CD4-positive, CD25-positive, alpha-beta regulatory T cell (primary cell): ENCODE data around the gene AK1. TPM values are rescaled to one million over a fixed set of nuclear protein-coding genes. Genes with fewer than 3 reads are reported as not detected.

Experiments
- ATAC-seq, 2 donors: fragments of 150-1000 bp; cut with Tn5 transposase; one replicate each; pipeline ENCODE4 v1.10.0; 2021; ENCODE audit warnings: low read depth in 2 of 2, moderate number of reproducible peaks in 2 of 2, moderate library complexity in 1 of 2
- DNase-seq, 3 donors: peaks; one replicate each; pipeline versions ENCODE4 v3.0.0 to v3.0.0-alpha.2; 2012 to 2022; ENCODE audit warnings: mixed read lengths in 1 of 3
- H3K27ac ChIP-seq: one replicate; pipeline ENCODE4 v1.7.0; 2013; ENCODE audit warnings: mild to moderate bottlenecking, low read length; ENCODE audit not compliant: insufficient read depth, poor library complexity, severe bottlenecking
- H3K27me3 ChIP-seq: one replicate; pipeline ENCODE4 v1.7.0; 2013; ENCODE audit warnings: low read length; ENCODE audit not compliant: control insufficient read depth, insufficient read depth
- H3K36me3 ChIP-seq: one replicate; pipeline ENCODE4 v1.7.0; 2013; ENCODE audit warnings: mild to moderate bottlenecking, low read length, moderate library complexity; ENCODE audit not compliant: control insufficient read depth, insufficient read depth
- H3K4me1 ChIP-seq: 2 replicates; pipeline ENCODE4 v1.7.0; 2013; ENCODE audit warnings: mild to moderate bottlenecking, low read length; ENCODE audit not compliant: insufficient read depth, control insufficient read depth, poor library complexity, severe bottlenecking
- H3K4me3 ChIP-seq: one replicate; pipeline ENCODE4 v1.7.0; 2013; ENCODE audit warnings: low read depth, mild to moderate bottlenecking, low read length, moderate library complexity
- H3K9me3 ChIP-seq, 2 experiments: 1 replicate in 1 of 2; 2 replicates in 1 of 2; pipeline ENCODE4 v1.7.0; 2013; ENCODE audit warnings: low read length in 2 of 2, mild to moderate bottlenecking in 1 of 2, moderate library complexity in 1 of 2; ENCODE audit not compliant: control insufficient read depth in 2 of 2
- H3K27ac Mint-ChIP-seq, 3 donors: one replicate each; pipeline ENCODE4 v1.8.0; 2020 to 2022; ENCODE audit warnings: mild to moderate bottlenecking in 3 of 3, mixed read lengths in 3 of 3, moderate library complexity in 2 of 3
- H3K27me3 Mint-ChIP-seq: one replicate; pipeline ENCODE4 v1.8.0; 2022; ENCODE audit warnings: mild to moderate bottlenecking, mixed read lengths
- H3K36me3 Mint-ChIP-seq: one replicate; pipeline ENCODE4 v1.8.0; 2020; ENCODE audit warnings: mixed read lengths
- H3K4me1 Mint-ChIP-seq, 4 donors: one replicate each; pipeline ENCODE4 v1.8.0; 2020 to 2022; ENCODE audit warnings: mixed read lengths in 4 of 4, mild to moderate bottlenecking in 1 of 4
- H3K4me3 Mint-ChIP-seq, 4 donors: one replicate each; pipeline ENCODE4 v1.8.0; 2020 to 2022; ENCODE audit warnings: mild to moderate bottlenecking in 4 of 4, mixed read lengths in 4 of 4, moderate library complexity in 3 of 4
- H3K9me3 Mint-ChIP-seq, 7 donors: one replicate each; pipeline ENCODE4 v1.8.0; 2020 to 2022; ENCODE audit warnings: mixed read lengths in 7 of 7, mild to moderate bottlenecking in 3 of 7, moderate library complexity in 2 of 7
- polyA plus RNA-seq, 4 donors: library from polyadenylated mRNA; unstranded; fragments of 300-500 nt; fragmentation: Illumina TruSeq; gene quantifications; one replicate each; pipeline ENCODE4 v1.2.3, GENCODE V29; 2021
- total RNA-seq: library from RNA; stranded (reverse); gene quantifications from one replicate; pipeline ENCODE4 v1.2.3, GENCODE V29; 2022

Gene AK1
- total and polyA plus RNA-seq, 5 donors from 2014 or later = 0.08 to 84.7 (median 0.29) TPM

GRCh38 chr9:127869310-127870152 lies 7.9 kb downstream of the AK1 start:
- no peak overlapping the region for H3K27ac ChIP-seq
- Mint-ChIP-seq H3K9me3 (no peaks in the 10 kb centered on the region), H3K27ac (no peak overlapping the region), H3K27me3 (no peaks in the 10 kb centered on the region), H3K4me3 (no peak overlapping the region), H3K4me1 (peaks cover 0 to 21% (median 6%) of the 10 kb centered on the region in 4 donors), H3K36me3 (peaks cover 12% of the 10 kb centered on the region)
- ATAC-seq (peak; percentile 66 to 71), DNase-seq (peak; percentile 66 to 67 (median 66))
- H3K36me3 ChIP-seq = no peaks in the 10 kb centered on the region
- no peaks in the 10 kb centered on the region for H3K9me3 ChIP-seq
- no peak overlapping the region for H3K4me3 ChIP-seq
- peaks cover 4% of the 10 kb centered on the region for H3K4me1 ChIP-seq
- no peaks in the 10 kb centered on the region for H3K27me3 ChIP-seq

DNA sequence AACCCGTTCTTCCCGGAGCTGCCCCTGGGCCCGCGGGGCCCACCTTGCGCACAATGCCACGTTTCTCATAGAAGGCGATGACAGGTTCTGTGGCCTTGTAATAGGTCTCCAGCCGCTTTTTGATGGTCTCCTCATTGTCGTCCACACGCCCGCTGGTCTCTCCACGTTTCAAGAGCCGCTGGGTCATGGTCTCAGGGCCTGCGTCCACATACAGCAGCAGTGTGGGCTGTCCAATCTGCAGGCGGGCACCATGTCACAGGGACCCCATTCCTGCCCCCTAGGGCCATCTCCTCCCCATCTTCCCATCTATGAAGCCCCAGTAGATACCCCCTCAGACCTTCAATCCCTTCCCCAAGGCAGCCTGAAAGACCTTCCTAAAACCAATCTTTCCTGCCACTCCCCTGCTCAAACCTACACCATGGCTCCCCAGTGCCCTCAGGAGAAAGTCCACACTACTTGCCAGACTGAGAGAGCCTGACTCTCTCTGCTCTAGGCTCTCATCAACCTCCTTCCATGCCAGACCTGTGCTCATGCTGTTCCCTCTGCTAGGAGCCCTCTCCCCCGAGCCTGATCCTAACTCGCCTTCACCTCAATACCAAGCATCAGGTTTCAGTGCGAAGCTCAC lies 9.1 kb downstream of the AK1 start:
- peaks cover 4% of the 10 kb centered on the region for H3K4me1 ChIP-seq
- H3K27ac Mint-ChIP-seq = peak overlapping the region in 2 of 3 donors; percentile 44 to 68
- H3K27me3 ChIP-seq = no peaks in the 10 kb centered on the region
- H3K27me3 Mint-ChIP-seq = no peaks in the 10 kb centered on the region
- H3K4me1 Mint-ChIP-seq = peaks cover 0 to 21% (median 6%) of the 10 kb centered on the region in 4 donors
- no peaks in the 10 kb centered on the region for H3K9me3 ChIP-seq
- no peaks in the 10 kb centered on the region for H3K36me3 ChIP-seq
- ATAC-seq = no peak
- no peak for DNase-seq
- H3K9me3 Mint-ChIP-seq = no peaks in the 10 kb centered on the region
- H3K4me3 Mint-ChIP-seq = no peak overlapping the region
- H3K36me3 Mint-ChIP-seq = peaks cover 12% of the 10 kb centered on the region
- H3K27ac ChIP-seq = no peak overlapping the region
- no peak overlapping the region for H3K4me3 ChIP-seq

GRCh38 chr9:127867356-127868277 lies 9.9 kb downstream of the AK1 start:
- H3K36me3 ChIP-seq = no peaks in the 10 kb centered on the region
- ATAC-seq (no peak), DNase-seq (no peak)
- peaks cover 4% of the 10 kb centered on the region for H3K4me1 ChIP-seq
- Mint-ChIP-seq H3K27ac (no peak overlapping the region), H3K9me3 (no peaks in the 10 kb centered on the region), H3K4me3 (no peak overlapping the region), H3K27me3 (no peaks in the 10 kb centered on the region), H3K36me3 (peaks cover 12% of the 10 kb centered on the region), H3K4me1 (peaks cover 6 to 27% (median 9%) of the 10 kb centered on the region in 4 donors)
- H3K27me3 ChIP-seq = no peaks in the 10 kb centered on the region
- no peak overlapping the region for H3K4me3 ChIP-seq
- no peaks in the 10 kb centered on the region for H3K9me3 ChIP-seq
- H3K27ac ChIP-seq = no peak overlapping the region

GRCh38 chr9:127866535-127866934 lies 10.9 kb downstream of the AK1 start:
- DNase-seq (no peak), ATAC-seq (no peak)
- Mint-ChIP-seq H3K27me3 (no peaks in the 10 kb centered on the region), H3K9me3 (no peaks in the 10 kb centered on the region), H3K27ac (peak overlapping the region in 2 of 3 donors; percentile 11 to 81), H3K4me3 (no peak overlapping the region), H3K4me1 (peaks cover 6 to 36% (median 9%) of the 10 kb centered on the region in 4 donors), H3K36me3 (peaks cover 12% of the 10 kb centered on the region)
- H3K4me1 ChIP-seq = peaks cover 13% of the 10 kb centered on the region
- no peaks in the 10 kb centered on the region for H3K9me3 ChIP-seq
- no peak overlapping the region for H3K4me3 ChIP-seq
- H3K27me3 ChIP-seq = no peaks in the 10 kb centered on the region
- no peaks in the 10 kb centered on the region for H3K36me3 ChIP-seq
- no peak overlapping the region for H3K27ac ChIP-seq

DNA sequence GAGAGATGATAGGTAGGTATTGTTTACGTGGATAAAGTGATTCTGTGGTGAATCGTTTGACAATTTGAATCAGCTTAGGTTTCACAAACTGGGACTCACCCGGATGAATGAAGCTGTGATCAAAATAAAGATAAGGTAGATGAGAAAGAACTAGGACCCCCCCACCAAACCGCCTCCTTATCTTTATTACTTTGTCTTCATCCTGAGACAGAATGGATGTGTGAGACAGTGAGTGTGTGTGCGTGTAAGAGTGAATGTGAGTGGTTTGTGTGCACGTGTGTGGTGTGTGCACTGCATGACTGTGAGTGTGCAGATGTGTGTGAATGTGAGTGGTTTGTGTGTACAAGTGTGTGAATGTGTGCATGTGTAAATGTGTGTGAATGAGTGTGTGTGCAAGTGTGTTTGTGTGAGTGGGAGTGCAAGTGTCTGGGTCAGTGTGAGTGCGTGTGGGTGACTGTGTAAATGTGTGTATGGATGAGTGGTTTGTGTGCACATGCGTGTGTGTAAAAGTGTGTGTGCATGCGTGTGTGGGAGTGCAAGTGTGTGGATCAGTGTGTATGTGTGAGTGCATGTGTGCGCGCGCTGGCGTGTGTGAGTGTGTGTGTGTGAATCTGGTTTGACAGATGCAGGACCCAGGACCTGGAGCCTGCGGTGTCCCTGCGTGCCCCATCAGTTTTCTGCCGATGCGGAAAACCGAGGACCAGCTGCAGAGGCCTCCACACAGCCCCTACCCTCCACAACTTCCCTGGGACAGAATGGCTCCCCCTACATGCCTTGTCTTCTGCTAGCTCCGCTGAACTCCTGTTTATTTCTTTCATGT lies 11.6 kb downstream of the AK1 start:
- H3K4me3 ChIP-seq = no peak overlapping the region
- Mint-ChIP-seq H3K9me3 (no peaks in the 10 kb centered on the region), H3K4me1 (peaks cover 6 to 37% (median 9%) of the 10 kb centered on the region in 4 donors), H3K27me3 (no peaks in the 10 kb centered on the region), H3K36me3 (peaks cover 8% of the 10 kb centered on the region), H3K4me3 (no peak overlapping the region), H3K27ac (peak overlapping the region; percentile 15 to 81 (median 80))
- peaks cover 17% of the 10 kb centered on the region for H3K4me1 ChIP-seq
- no peaks in the 10 kb centered on the region for H3K27me3 ChIP-seq
- H3K9me3 ChIP-seq = no peaks in the 10 kb centered on the region
- ATAC-seq = no peak
- peak in 1 of 3 donors; percentile 28 for DNase-seq
- H3K27ac ChIP-seq = no peak overlapping the region
- H3K36me3 ChIP-seq = no peaks in the 10 kb centered on the region

DNA sequence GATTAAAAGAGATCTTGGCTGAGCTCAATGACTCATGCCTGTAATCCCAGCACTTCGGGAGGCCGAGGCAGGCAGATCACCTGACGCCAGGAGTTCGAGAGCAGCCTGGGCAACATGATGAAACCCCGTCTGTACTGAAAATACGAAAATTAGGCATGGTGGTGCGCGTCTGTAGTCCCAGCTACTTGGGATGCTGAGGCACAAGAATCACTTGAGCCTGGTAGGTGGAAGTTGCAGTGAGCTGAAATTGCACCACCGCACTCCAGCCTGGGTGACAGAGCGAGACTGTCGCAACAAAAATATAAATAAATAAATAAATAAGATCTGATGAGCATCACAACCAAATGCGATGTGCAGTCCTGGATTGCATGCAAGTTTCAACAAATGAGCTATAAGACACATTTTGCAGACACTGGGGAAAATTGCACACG lies 14.3 kb downstream of the AK1 start:
- no peaks in the 10 kb centered on the region for H3K36me3 ChIP-seq
- Mint-ChIP-seq H3K4me1 (peaks cover 6 to 40% (median 9%) of the 10 kb centered on the region in 4 donors), H3K27ac (peak overlapping the region; percentile 49 to 93 (median 70)), H3K4me3 (peak overlapping the region in 1 of 4 donors; percentile 36), H3K36me3 (peaks cover 4% of the 10 kb centered on the region), H3K27me3 (no peaks in the 10 kb centered on the region), H3K9me3 (no peaks in the 10 kb centered on the region)
- H3K9me3 ChIP-seq = no peaks in the 10 kb centered on the region
- H3K4me3 ChIP-seq = no peak overlapping the region
- peaks cover 17% of the 10 kb centered on the region for H3K4me1 ChIP-seq
- no peak overlapping the region for H3K27ac ChIP-seq
- ATAC-seq = no peak
- DNase-seq = no peak
- H3K27me3 ChIP-seq = no peaks in the 10 kb centered on the region
